Esophagus muscularis mucosa (tissue), 4 donors: Measurements from ENCODE around the gene GNAO1. TPM values are rescaled to one million over a fixed set of nuclear protein-coding genes. Genes with fewer than 3 reads are reported as not detected.

Experiments
- DNase-seq: peaks from one replicate; pipeline ENCODE4 v3.0.0-alpha.2; 2017; ENCODE audit errors: extremely low spot score
- H3K27ac ChIP-seq, 4 donors: fragments of 200-600 bp; sonication (generic); replicated peaks in 1 of 4; 1 replicate in 3 of 4; 2 replicates in 1 of 4; pipeline ENCODE4 v1.5.1; 2016 to 2019; ENCODE audit warnings: mild to moderate bottlenecking in 1 of 4
- H3K27me3 ChIP-seq, 4 donors: fragments of 200-600 bp; sonication (generic); one replicate each; pipeline versions ENCODE4 v1.5.1 to v1.6.0; 2016 to 2019
- H3K36me3 ChIP-seq, 4 donors: fragments of 200-600 bp; sonication (generic); one replicate each; pipeline ENCODE4 v1.5.1; 2016 to 2019
- H3K4me1 ChIP-seq, 4 donors: fragments of 200-600 bp; sonication (generic); one replicate each; pipeline ENCODE4 v1.5.1; 2016 to 2019
- H3K4me3 ChIP-seq, 4 donors: fragments of 200-600 bp; sonication (generic); 1 replicate in 2 of 4; 2 replicates in 2 of 4; pipeline ENCODE4 v1.5.1; 2016 to 2019; ENCODE audit warnings: mild to moderate bottlenecking in 4 of 4, moderate library complexity in 1 of 4
- H3K9me3 ChIP-seq, 4 donors: fragments of 200-600 bp; sonication (generic); 1 replicate in 3 of 4; 2 replicates in 1 of 4; pipeline ENCODE4 v1.5.1; 2016 to 2019
- EP300 ChIP-seq: sonication (generic); formaldehyde crosslinking; IDR thresholded peaks from one replicate; pipeline ENCODE4 v1.6.1; 2017; ENCODE audit warnings: antibody characterized with exemption
- POLR2A ChIP-seq: fragments of 450-650 bp; IDR thresholded peaks from one replicate; pipeline ENCODE4 v1.6.1; 2017; ENCODE audit warnings: antibody characterized with exemption, moderate library complexity, mild to moderate bottlenecking, low read depth
- POLR2AphosphoS5 ChIP-seq, 2 donors: sonication (generic); formaldehyde crosslinking; IDR thresholded peaks; one replicate each; pipeline ENCODE4 v1.6.1; 2017; ENCODE audit warnings: antibody characterized with exemption in 2 of 2
- WGBS: methylation state at CpG from one replicate; pipeline ENCODE4 v1.1.5; 2018; 5-methylcytosine and 5-hydroxymethylcytosine counted together
- intact Hi-C: fragments of 100-400 bp; cut with DNase I; formaldehyde crosslinking; loops from one replicate; pipeline ENCODE4 v1.15.1; 2023
- total RNA-seq, 4 donors: library from RNA; depleted of rRNA; stranded (reverse); fragments of >200 nt; gene quantifications; one replicate each; pipeline versions ENCODE4 v1.1.0 to v1.2.1, GENCODE V29; 2016
- TF ChIP-seq, protein P1 (sequence below), 3 experiments: fragments of 200-600 bp in 2 of 3; fragments of 450-650 bp in 1 of 3; sonication (generic) in 2 of 3; IDR thresholded peaks; one replicate each; pipeline ENCODE4 v1.5.1; 2017 to 2019; ENCODE audit warnings: antibody characterized with exemption in 3 of 3, mild to moderate bottlenecking in 2 of 3, moderate library complexity in 1 of 3

Gene GNAO1
- total RNA-seq, 4 donors from 2014 or later: 2.1 to 6.8 (median 3.3) TPM

GRCh38 chr16:56343661-56344517 is 152.6 kb downstream of the GNAO1 start:
- peaks cover 0 to 10% (median 1%) of the 10 kb centered on the region in 4 donors for H3K36me3 ChIP-seq
- H3K4me3 ChIP-seq: no peak overlapping the region
- no peaks in the 10 kb centered on the region for H3K27me3 ChIP-seq
- H3K27ac ChIP-seq: no peak overlapping the region
- H3K4me1 ChIP-seq: no peaks in the 10 kb centered on the region
- no peak for TF ChIP-seq POLR2AphosphoS5 (IDR thresholded peaks at IDR 0.05)
- no peak for TF ChIP-seq POLR2A
- DNase-seq: no peak
- 91% methylated on average over 27 of the region's 27 CpGs for WGBS
- intact Hi-C loops: no loop called here
- no peaks in the 10 kb centered on the region for H3K9me3 ChIP-seq

DNA sequence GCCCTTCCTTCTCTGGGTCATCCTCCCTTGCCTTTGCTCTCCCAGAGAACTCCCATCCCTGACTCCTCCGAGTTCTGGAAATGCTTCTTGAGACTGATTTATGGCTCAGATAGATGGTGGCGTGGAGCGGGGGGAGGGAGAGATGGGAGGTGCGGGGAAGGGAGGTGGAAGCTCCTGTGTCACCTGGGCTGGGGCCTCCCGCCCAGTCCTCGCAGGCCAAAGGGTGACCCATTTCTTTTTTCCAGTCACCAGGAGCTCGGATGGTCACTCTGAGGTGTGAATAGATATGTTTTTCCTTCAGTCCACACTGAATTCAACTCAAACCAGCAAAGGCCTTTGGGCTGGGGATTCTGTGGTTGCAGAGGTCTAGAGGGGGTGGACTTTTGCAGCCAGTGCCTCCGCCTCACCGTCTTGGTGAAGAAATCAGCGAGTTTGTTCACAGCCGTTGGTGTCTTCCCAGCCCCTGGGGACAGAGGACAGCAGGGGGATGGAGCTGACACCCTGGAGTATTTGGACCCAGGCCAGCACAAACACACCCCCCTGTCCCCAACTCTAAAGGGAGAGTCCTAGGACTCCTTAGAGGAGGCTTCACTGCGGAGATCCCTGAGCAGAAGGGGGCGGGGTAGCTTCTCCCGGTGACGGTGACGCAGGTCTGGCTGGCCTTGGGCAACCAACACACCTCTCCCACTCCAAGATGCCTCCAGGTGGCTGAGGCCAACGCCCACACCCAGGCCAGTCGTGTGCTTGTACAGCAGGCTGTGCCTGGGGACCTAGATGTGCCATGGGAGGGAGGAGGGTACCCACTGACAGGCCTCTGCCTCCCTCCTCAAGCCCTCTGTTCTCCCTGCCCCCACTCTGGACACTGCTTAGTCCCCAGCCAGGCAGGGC is 153.5 kb downstream of the GNAO1 start:
- 85% methylated on average over 12 of the region's 18 CpGs for WGBS
- TF ChIP-seq POLR2A: no peak
- TF ChIP-seq, protein P1, sequence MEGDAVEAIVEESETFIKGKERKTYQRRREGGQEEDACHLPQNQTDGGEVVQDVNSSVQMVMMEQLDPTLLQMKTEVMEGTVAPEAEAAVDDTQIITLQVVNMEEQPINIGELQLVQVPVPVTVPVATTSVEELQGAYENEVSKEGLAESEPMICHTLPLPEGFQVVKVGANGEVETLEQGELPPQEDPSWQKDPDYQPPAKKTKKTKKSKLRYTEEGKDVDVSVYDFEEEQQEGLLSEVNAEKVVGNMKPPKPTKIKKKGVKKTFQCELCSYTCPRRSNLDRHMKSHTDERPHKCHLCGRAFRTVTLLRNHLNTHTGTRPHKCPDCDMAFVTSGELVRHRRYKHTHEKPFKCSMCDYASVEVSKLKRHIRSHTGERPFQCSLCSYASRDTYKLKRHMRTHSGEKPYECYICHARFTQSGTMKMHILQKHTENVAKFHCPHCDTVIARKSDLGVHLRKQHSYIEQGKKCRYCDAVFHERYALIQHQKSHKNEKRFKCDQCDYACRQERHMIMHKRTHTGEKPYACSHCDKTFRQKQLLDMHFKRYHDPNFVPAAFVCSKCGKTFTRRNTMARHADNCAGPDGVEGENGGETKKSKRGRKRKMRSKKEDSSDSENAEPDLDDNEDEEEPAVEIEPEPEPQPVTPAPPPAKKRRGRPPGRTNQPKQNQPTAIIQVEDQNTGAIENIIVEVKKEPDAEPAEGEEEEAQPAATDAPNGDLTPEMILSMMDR (IDR thresholded peaks at IDR 0.05): no peak
- no peak for TF ChIP-seq EP300
- Histone ChIP-seq H3K4me3 (no peak overlapping the region), H3K27me3 (no peaks in the 10 kb centered on the region), H3K36me3 (peaks cover 0 to 10% (median 1%) of the 10 kb centered on the region in 4 donors), H3K27ac (no peak overlapping the region), H3K9me3 (no peaks in the 10 kb centered on the region), H3K4me1 (no peaks in the 10 kb centered on the region)
- intact Hi-C loops: no loop called here
- no peak for DNase-seq

DNA sequence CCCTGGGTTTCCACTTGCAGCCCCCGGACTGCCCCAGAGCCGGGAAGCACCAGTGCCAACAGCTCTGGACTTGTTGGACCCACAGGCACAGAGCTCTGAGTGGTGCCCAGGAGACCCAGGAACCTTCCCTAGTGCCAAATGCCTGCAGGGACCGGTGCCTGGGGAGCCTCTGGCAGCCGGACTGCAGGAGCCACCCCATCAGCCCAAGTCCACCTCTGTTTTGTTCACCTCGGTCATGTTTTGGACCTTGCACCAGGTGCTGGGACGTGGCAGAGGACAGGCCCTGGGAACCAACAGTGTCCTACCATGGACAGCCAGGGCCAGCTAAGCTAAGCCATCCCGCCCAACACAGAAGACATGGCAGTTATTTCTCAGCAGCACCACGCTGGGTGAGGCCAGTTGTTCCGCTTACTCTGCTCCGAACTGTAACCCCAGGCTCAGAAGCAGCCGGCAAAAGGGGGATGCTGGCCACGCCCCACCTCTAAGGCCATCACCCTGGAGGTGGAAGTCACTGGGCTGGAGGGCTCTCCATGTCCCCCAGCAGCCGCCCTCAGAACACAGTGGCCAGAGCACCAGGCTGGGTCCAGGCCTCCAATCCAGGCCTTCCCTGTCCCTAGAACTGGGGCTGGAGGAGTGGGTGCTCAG is 154.2 kb downstream of the GNAO1 start:
- WGBS: 87% methylated on average over 10 of the region's 13 CpGs
- DNase-seq: no peak
- H3K27me3 ChIP-seq: no peaks in the 10 kb centered on the region
- no peaks in the 10 kb centered on the region for H3K9me3 ChIP-seq
- H3K4me3 ChIP-seq: no peak overlapping the region
- H3K36me3 ChIP-seq: peaks cover 0 to 10% (median 1%) of the 10 kb centered on the region in 4 donors
- H3K4me1 ChIP-seq: no peaks in the 10 kb centered on the region
- no peak overlapping the region for H3K27ac ChIP-seq
- TF ChIP-seq, protein P1 (IDR thresholded peaks at IDR 0.05): no peak
- no peak for TF ChIP-seq EP300
- TF ChIP-seq POLR2AphosphoS5 (IDR thresholded peaks at IDR 0.05): no peak
- no peak for TF ChIP-seq POLR2A
- intact Hi-C loops: no loop called here

- WGBS: 95% methylated on average over 14 of the region's 15 CpGs
- Histone ChIP-seq H3K4me3 (no peak overlapping the region), H3K36me3 (peaks cover 0 to 10% (median 1%) of the 10 kb centered on the region in 4 donors), H3K27ac (no peak overlapping the region), H3K4me1 (no peaks in the 10 kb centered on the region), H3K27me3 (no peaks in the 10 kb centered on the region), H3K9me3 (no peaks in the 10 kb centered on the region)
- intact Hi-C loops: no loop called here
- DNase-seq: no peak
- no peak for TF ChIP-seq POLR2AphosphoS5 (IDR thresholded peaks at IDR 0.05)
- TF ChIP-seq, protein P1 (IDR thresholded peaks at IDR 0.05): no peak
- TF ChIP-seq EP300: no peak
- TF ChIP-seq POLR2A: no peak
Observed at GRCh38 chr16:56346131-56346890, 155.0 kb downstream of the GNAO1 start.
